H1 (cell line): Measurements from ENCODE around the gene RPL22L1. TPM values are rescaled to one million over a fixed set of nuclear protein-coding genes. Genes with fewer than 3 reads are reported as not detected.
"Not testable (repeated sequence)": the region's sequence is repeated elsewhere in the genome, so short reads cannot be mapped to it uniquely, and the experiment has no call there.

Experiments
- CTCF ChIA-PET: fragments of 300-600 bp; sonication (Branson Sonifier 250); formaldehyde crosslinking; loops from one replicate; lab custom pipeline; 2021; ENCODE audit not compliant: partially characterized antibody; lab: Charles Lee
- POLR2A ChIA-PET: fragments of 300-600 bp; sonication (Branson Sonifier 250); formaldehyde crosslinking; loops from one replicate; lab custom pipeline; 2021; ENCODE audit warnings: inconsistent platforms; ENCODE audit not compliant: partially characterized antibody; lab: Charles Lee
- DNase-seq, 2 experiments: peaks; one replicate each; pipeline versions ENCODE4 v3.0.0 to v3.0.0-alpha.2; 2010 to 2022; ENCODE audit warnings: low spot score in 2 of 2, low read depth in 1 of 2, mixed read lengths in 1 of 2
- FAIRE-seq: peaks from 2 replicates; lab custom pipeline; 2011; peaks lifted over from hg19 to GRCh38; lab: Jason Lieb, UNC
- H2AFZ ChIP-seq: 2 replicates; pipeline ENCODE4 v1.8.1; 2012; ENCODE audit warnings: low read length, inconsistent platforms
- H2AK5ac ChIP-seq: 2 replicates; pipeline ENCODE4 v1.6.1; 2013; ENCODE audit warnings: low read depth, low read length
- H2BK120ac ChIP-seq: replicated peaks from 2 replicates; pipeline ENCODE3; 2013; ENCODE audit warnings: low read depth, low read length, inconsistent platforms
- H2BK12ac ChIP-seq: 2 replicates; pipeline ENCODE4 v1.6.1; 2013; ENCODE audit warnings: low read depth, low read length
- H2BK15ac ChIP-seq: 2 replicates; pipeline ENCODE4 v1.6.1; 2013; ENCODE audit warnings: low read length
- H2BK20ac ChIP-seq: 2 replicates; pipeline ENCODE4 v1.6.1; 2013; ENCODE audit warnings: low read length
- H2BK5ac ChIP-seq: 2 replicates; pipeline ENCODE4 v1.6.1; 2013; ENCODE audit warnings: low read depth, low read length
- H3K14ac ChIP-seq: 2 replicates; pipeline ENCODE4 v1.6.1; 2013; ENCODE audit warnings: inconsistent platforms; ENCODE audit not compliant: insufficient read length
- H3K18ac ChIP-seq: 2 replicates; pipeline ENCODE4 v1.6.1; 2013; ENCODE audit warnings: low read length; ENCODE audit errors: extremely low read depth
- H3K23ac ChIP-seq: 2 replicates; pipeline ENCODE4 v1.6.1; 2013; ENCODE audit warnings: inconsistent platforms; ENCODE audit not compliant: insufficient read length
- H3K23me2 ChIP-seq: 2 replicates; pipeline ENCODE4 v1.6.1; 2013; ENCODE audit warnings: low read depth, low read length
- H3K27ac ChIP-seq: 2 replicates; pipeline ENCODE4 v1.6.1; 2011; ENCODE audit warnings: low read depth, low read length, inconsistent platforms
- H3K27me3 ChIP-seq, 4 experiments: replicated peaks in 1 of 4; 1 replicate in 1 of 4; 2 replicates in 3 of 4; pipeline versions ENCODE4 v1.6.1 to v1.8.1; 2011 to 2013; ENCODE audit warnings: low read length in 3 of 4, mild to moderate bottlenecking in 3 of 4, inconsistent platforms in 2 of 4, mixed read lengths in 2 of 4, moderate library complexity in 1 of 4; ENCODE audit not compliant: control insufficient read depth in 3 of 4, insufficient read depth in 3 of 4; ENCODE audit errors: extremely low read depth in 1 of 4
- H3K36me3 ChIP-seq, 4 experiments: 2 replicates each; pipeline versions ENCODE4 v1.6.1 to v1.8.1; 2011 to 2013; ENCODE audit warnings: mild to moderate bottlenecking in 4 of 4, low read length in 3 of 4, moderate library complexity in 2 of 4, control low read depth in 1 of 4, inconsistent platforms in 1 of 4; ENCODE audit not compliant: insufficient read depth in 4 of 4, control insufficient read depth in 2 of 4
- H3K4ac ChIP-seq: replicated peaks from 2 replicates; pipeline ENCODE3; 2013; ENCODE audit warnings: low read length, low read depth, mixed read lengths, inconsistent platforms; ENCODE audit not compliant: insufficient read length
- H3K4me1 ChIP-seq, 4 experiments: replicated peaks in 1 of 4; 1 replicate in 1 of 4; 2 replicates in 3 of 4; pipeline versions ENCODE4 v1.6.1 to v1.8.1; 2011 to 2013; ENCODE audit warnings: low read length in 3 of 4, inconsistent platforms in 2 of 4, mixed read lengths in 1 of 4; ENCODE audit not compliant: insufficient read depth in 4 of 4, control insufficient read depth in 3 of 4
- H3K4me2 ChIP-seq, 2 experiments: 2 replicates each; pipeline versions ENCODE4 v1.6.1 to v1.8.1; 2011 to 2013; ENCODE audit warnings: low read depth in 2 of 2, low read length in 2 of 2, control low read depth in 1 of 2, inconsistent platforms in 1 of 2, mild to moderate bottlenecking in 1 of 2; ENCODE audit not compliant: insufficient read depth in 1 of 2
- H3K4me3 ChIP-seq, 4 experiments: fragments of 200-600, 300-600 bp in 1 of 4; sonication (generic), shearing (Covaris generic), sonication (Bioruptor Twin) in 1 of 4; 2 replicates each; pipeline versions ENCODE4 v1.5.1 to v1.8.1; 2011 to 2016; ENCODE audit warnings: low read length in 4 of 4, low read depth in 3 of 4, control low read depth in 2 of 4, inconsistent platforms in 2 of 4, mild to moderate bottlenecking in 2 of 4, mixed read lengths in 1 of 4, moderate library complexity in 1 of 4; ENCODE audit not compliant: insufficient read depth in 2 of 4; ENCODE audit errors: extremely low read depth in 1 of 4
- H3K56ac ChIP-seq: replicated peaks from 2 replicates; pipeline ENCODE3; 2013; ENCODE audit warnings: low read depth, mild to moderate bottlenecking, mixed read lengths, low read length, inconsistent platforms; ENCODE audit not compliant: insufficient read length
- H3K79me1 ChIP-seq: 2 replicates; pipeline ENCODE4 v1.6.1; 2013; ENCODE audit warnings: low read depth, low read length, control low read depth
- H3K79me2 ChIP-seq, 2 experiments: 2 replicates each; pipeline versions ENCODE4 v1.6.1 to v1.8.1; 2012 to 2013; ENCODE audit warnings: low read length in 2 of 2, mild to moderate bottlenecking in 2 of 2, inconsistent platforms in 1 of 2; ENCODE audit not compliant: insufficient read depth in 2 of 2, control insufficient read depth in 1 of 2
- H3K9ac ChIP-seq, 4 experiments: replicated peaks in 1 of 4; 1 replicate in 1 of 4; 2 replicates in 3 of 4; pipeline versions ENCODE4 v1.6.1 to v1.8.1; 2011 to 2013; ENCODE audit warnings: low read depth in 3 of 4, low read length in 3 of 4, control low read depth in 2 of 4, mild to moderate bottlenecking in 2 of 4, moderate library complexity in 2 of 4, inconsistent platforms in 1 of 4; ENCODE audit errors: extremely low read depth in 1 of 4
- H3K9me3 ChIP-seq, 2 experiments: 2 replicates each; pipeline versions ENCODE4 v1.6.1 to v1.8.1; 2012 to 2013; ENCODE audit warnings: mild to moderate bottlenecking in 2 of 2, moderate library complexity in 2 of 2, control low read depth in 1 of 2, inconsistent platforms in 1 of 2, low read depth in 1 of 2, low read length in 1 of 2, mixed read lengths in 1 of 2; ENCODE audit not compliant: insufficient read depth in 2 of 2
- H4K20me1 ChIP-seq, 2 experiments: replicated peaks in 1 of 2; 2 replicates each; pipeline versions ENCODE3 to v1.8.1; 2011 to 2013; ENCODE audit warnings: inconsistent platforms in 2 of 2, low read length in 2 of 2, mild to moderate bottlenecking in 1 of 2; ENCODE audit not compliant: insufficient read depth in 2 of 2, control insufficient read depth in 1 of 2
- H4K5ac ChIP-seq: 2 replicates; pipeline ENCODE4 v1.6.1; 2013; ENCODE audit warnings: low read length, low read depth, mixed read lengths, inconsistent platforms; ENCODE audit not compliant: insufficient read length
- H4K8ac ChIP-seq: 2 replicates; pipeline ENCODE4 v1.8.0; 2013; ENCODE audit warnings: mild to moderate bottlenecking, moderate library complexity, low read length, inconsistent platforms; ENCODE audit not compliant: insufficient read depth; ENCODE audit errors: extremely low read depth
- H4K91ac ChIP-seq: replicated peaks from 2 replicates; pipeline ENCODE3; 2013; ENCODE audit warnings: low read length, mixed read lengths, inconsistent platforms; ENCODE audit not compliant: insufficient read length
- WGBS, 2 experiments: shearing (Covaris generic) in 1 of 2; methylation state at CpG; one replicate each; pipeline versions ENCODE4 v1.1.6 to v1.1.7; 2013 to 2015; ENCODE audit warnings: low lambda C conversion rate in 2 of 2, mixed read lengths in 2 of 2, inconsistent platforms in 1 of 2, low coverage in 1 of 2, missing lambda C conversion rate in 1 of 2; ENCODE audit not compliant: insufficient replicate concordance in 2 of 2, insufficient coverage in 1 of 2, insufficient read length in 1 of 2; ENCODE audit errors: extremely low coverage in 1 of 2, missing lambda C conversion rate in 1 of 2; 5-methylcytosine and 5-hydroxymethylcytosine counted together
- polyA plus RNA-seq, 7 experiments: library from polyadenylated mRNA; depleted of rRNA in 3 of 7; stranded (reverse) in 5 of 7; unstranded in 2 of 7; fragments of >200 nt in 5 of 7; fragments of 200-250 nt in 2 of 7; gene quantifications; 1 replicate in 5 of 7; 2 replicates in 1 of 7; 4 replicates in 1 of 7; pipeline versions ENCODE4 v1.2.1 to v1.2.3, GENCODE V29; 2011 to 2013; ENCODE audit warnings: missing spikeins in 2 of 7, mixed read lengths in 2 of 7
- total RNA-seq: library from RNA; stranded (reverse); fragmentation: NEBNext Ultra II Directional; extraction: Animal tissue kit (Norgen Biotek cat#: 25700); gene quantifications from 2 replicates; pipeline ENCODE4 v1.2.1, GENCODE V29; 2021

The RPL22L1 gene
- total and polyA plus RNA-seq, 2 of the 8 experiments (the other 6 are each of a cell fraction or from before 2014, with no cell fraction given), result 99.9 to 280 TPM

GRCh38 chr3:170896333-170896732, 26.3 kb upstream of the RPL22L1 start:
- H3K36me3 ChIP-seq, H2BK15ac ChIP-seq, H3K4me3 ChIP-seq, H4K20me1 ChIP-seq, H3K4me2 ChIP-seq, DNase-seq, H3K27ac ChIP-seq, H3K23me2 ChIP-seq, H4K8ac ChIP-seq, H3K79me2 ChIP-seq, H3K9ac ChIP-seq, H4K91ac ChIP-seq, H3K14ac ChIP-seq, H3K27me3 ChIP-seq, H2BK120ac ChIP-seq, H3K23ac ChIP-seq, H3K56ac ChIP-seq, H3K9me3 ChIP-seq, H2AK5ac ChIP-seq, H2BK5ac ChIP-seq, CTCF ChIA-PET, H2BK12ac ChIP-seq, H3K79me1 ChIP-seq, H3K4me1 ChIP-seq, H2AFZ ChIP-seq, H3K18ac ChIP-seq, H2BK20ac ChIP-seq, H3K4ac ChIP-seq, FAIRE-seq, H4K5ac ChIP-seq: not testable (repeated sequence)
- POLR2A ChIA-PET, result interaction anchor here (1.0 to 2.0 kb wide), 2 partner anchors 11 to 27 kb away, joined by 3 to 6 read pairs; partner anchors contain the start of gene RPL22L1
- 86% methylated on average over 6 of the region's 6 CpGs; no CpG with 5 or more reads in 1 of the 2 experiments for WGBS, 2 experiments
